ENCODE results near the gene WNK1. TPM values are rescaled to one million over a fixed set of nuclear protein-coding genes. Genes with fewer than 3 reads are reported as not detected.

Gene WNK1
- total and polyA plus RNA-seq, 12 donors: 43.5 to 408 (median 304) TPM

GRCh38 chr12:912466-913235 is 160.3 kb downstream of the WNK1 start:
- no peak for ATAC-seq
- TF ChIP-seq CTCF (IDR thresholded peaks at IDR 0.05): no peak
- H3K4me1 ChIP-seq: peaks cover 3 to 68% (median 39%) of the 10 kb centered on the region in 9 donors
- H3K4me3 ChIP-seq: no peak overlapping the region
- 78 to 84% methylated on average over 7 of the region's 7 CpGs for WGBS, 2 donors
- H3K27ac ChIP-seq: peak overlapping the region in 3 of 10 donors; percentile 14 to 76 (median 32)
- intact Hi-C loops (cut with DNase I): loop anchor here in 1 of 10 donors (5.0 kb wide), 1 partner anchor 35 kb away; the partner anchor contains the start of gene RAD52
- no peaks in the 10 kb centered on the region for H3K27me3 ChIP-seq
- H3K9me3 ChIP-seq: no peaks in the 10 kb centered on the region
- H3K36me3 ChIP-seq: peaks cover 0 to 99% (median 58%) of the 10 kb centered on the region in 9 donors
- no peak for DNase-seq

GRCh38 chr12:913919-914698 is 161.7 kb downstream of the WNK1 start:
- Histone ChIP-seq H3K36me3 (peaks cover 0 to 98% (median 48%) of the 10 kb centered on the region in 9 donors), H3K4me1 (peaks cover 3 to 62% (median 39%) of the 10 kb centered on the region in 9 donors), H3K9me3 (no peaks in the 10 kb centered on the region), H3K4me3 (no peak overlapping the region), H3K27me3 (no peaks in the 10 kb centered on the region), H3K27ac (peak overlapping the region in 3 of 10 donors; percentile 23 to 36 (median 25))
- WGBS, 2 donors: 82 to 85% methylated on average over 15 of the region's 15 CpGs
- ATAC-seq: no peak
- intact Hi-C loops (cut with DNase I): loop anchor here in 1 of 10 donors (5.0 kb wide), 1 partner anchor 33 kb away; the partner anchor contains the start of gene RAD52
- DNase-seq: no peak
- no peak for TF ChIP-seq CTCF (IDR thresholded peaks at IDR 0.05)

GRCh38 chr12:915090-915489 is 162.7 kb downstream of the WNK1 start:
- ATAC-seq: no peak
- no peak for TF ChIP-seq CTCF (IDR thresholded peaks at IDR 0.05)
- no peaks in the 10 kb centered on the region for H3K9me3 ChIP-seq
- no peak overlapping the region for H3K4me3 ChIP-seq
- H3K27me3 ChIP-seq: no peaks in the 10 kb centered on the region
- intact Hi-C loops (cut with DNase I): no loop called here
- peaks cover 0 to 93% (median 48%) of the 10 kb centered on the region in 9 donors for H3K36me3 ChIP-seq
- no peak for DNase-seq
- WGBS, 2 donors: 55 to 56% methylated on average over 5 of the region's 5 CpGs
- H3K4me1 ChIP-seq: peaks cover 3 to 55% (median 36%) of the 10 kb centered on the region in 9 donors
- peak overlapping the region in 2 of 10 donors; percentile 23 to 36 for H3K27ac ChIP-seq

- WGBS, 2 donors: 94 to 96% methylated on average over 27 of the region's 27 CpGs
- Histone ChIP-seq H3K36me3 (peaks cover 0 to 93% (median 50%) of the 10 kb centered on the region in 9 donors), H3K4me1 (peaks cover 3 to 44% (median 25%) of the 10 kb centered on the region in 9 donors), H3K27ac (no peak overlapping the region), H3K9me3 (no peaks in the 10 kb centered on the region), H3K27me3 (no peaks in the 10 kb centered on the region), H3K4me3 (no peak overlapping the region)
- ATAC-seq: peak in 2 of 8 donors; percentile 23 to 26
- TF ChIP-seq CTCF (IDR thresholded peaks at IDR 0.05): no peak
- intact Hi-C loops (cut with DNase I): no loop called here
- DNase-seq: no peak
These were observed 163.9 kb downstream of the WNK1 start for GRCh38 chr12:916240-916639.
